ENCODE results near the gene TALDO1. TPM values are rescaled to one million over a fixed set of nuclear protein-coding genes. Genes with fewer than 3 reads are reported as not detected.
A peak's percentile ranks its signal among the peaks of the same experiment; 100 is the strongest.

Gene TALDO1
- total RNA-seq, 1 donor from 2014 or later: 155 TPM

- no peak for FAIRE-seq
- no peak overlapping the region for H3K4me3 ChIP-seq (ENCODE audit: insufficient read depth, low read depth, low read length)
- no peak overlapping the region for H3K9ac ChIP-seq (ENCODE audit: low read length)
- H3K27me3 ChIP-seq (ENCODE audit: insufficient read depth, low read length): peaks cover 2% of the 10 kb centered on the region
- H2AFZ ChIP-seq (ENCODE audit: low read depth, low read length): no peak overlapping the region
- no peaks in the 10 kb centered on the region for H3K36me3 ChIP-seq (ENCODE audit: insufficient read depth, low read length)
- no peak overlapping the region for H3K27ac ChIP-seq (ENCODE audit: low read depth, low read length)
- peak; percentile 78 for DNase-seq (ENCODE audit: low read depth)
- H3K9me3 ChIP-seq (ENCODE audit: insufficient read depth, low read depth, low read length): no peaks in the 10 kb centered on the region
- no peak overlapping the region for H3K4me3 Mint-ChIP-seq (ENCODE audit: unreplicated experiment)
- H3K36me3 Mint-ChIP-seq (ENCODE audit: low read depth, unreplicated experiment): peaks cover 4% of the 10 kb centered on the region
- no peak overlapping the region for H3K27ac Mint-ChIP-seq (ENCODE audit: unreplicated experiment)
- no peaks in the 10 kb centered on the region for H3K79me2 ChIP-seq (ENCODE audit: insufficient read depth, low read length)
- H3K4me2 ChIP-seq (ENCODE audit: low read length): peak overlapping the region; percentile 27
- H3K27me3 Mint-ChIP-seq (ENCODE audit: low read depth, unreplicated experiment): peaks cover 6% of the 10 kb centered on the region
- no peaks in the 10 kb centered on the region for H3K4me1 Mint-ChIP-seq (ENCODE audit: low read depth, unreplicated experiment)
- TF ChIP-seq CTCF (IDR thresholded peaks at IDR 0.05; ENCODE audit: insufficient read depth, low read depth, low read length): peak; percentile 56
- no peak for TF ChIP-seq EZH2 (IDR thresholded peaks at IDR 0.05; ENCODE audit: insufficient read depth, low read length)
- peaks cover 25% of the 10 kb centered on the region for H4K20me1 ChIP-seq (ENCODE audit: insufficient read depth, low read length)
- H3K4me1 ChIP-seq (ENCODE audit: insufficient read depth, low read length): peaks cover 26% of the 10 kb centered on the region
- H3K9me3 Mint-ChIP-seq (ENCODE audit: unreplicated experiment): no peaks in the 10 kb centered on the region
Observed at GRCh38 chr11:727859-728748, 19.2 kb upstream of the TALDO1 start.

GRCh38 chr11:728901-729491 lies 18.3 kb upstream of the TALDO1 start:
- H3K4me2 ChIP-seq (ENCODE audit: low read length): no peak overlapping the region
- H2AFZ ChIP-seq (ENCODE audit: low read depth, low read length): no peak overlapping the region
- H3K9me3 ChIP-seq (ENCODE audit: insufficient read depth, low read depth, low read length): no peaks in the 10 kb centered on the region
- no peak overlapping the region for H3K27ac Mint-ChIP-seq (ENCODE audit: unreplicated experiment)
- H3K27me3 ChIP-seq (ENCODE audit: insufficient read depth, low read length): peaks cover 2% of the 10 kb centered on the region
- DNase-seq (ENCODE audit: low read depth) (no peak), FAIRE-seq (no peak)
- no peaks in the 10 kb centered on the region for H3K4me1 Mint-ChIP-seq (ENCODE audit: low read depth, unreplicated experiment)
- H3K79me2 ChIP-seq (ENCODE audit: insufficient read depth, low read length): no peaks in the 10 kb centered on the region
- no peaks in the 10 kb centered on the region for H3K36me3 Mint-ChIP-seq (ENCODE audit: low read depth, unreplicated experiment)
- H3K9ac ChIP-seq (ENCODE audit: low read length): no peak overlapping the region
- H3K9me3 Mint-ChIP-seq (ENCODE audit: unreplicated experiment): no peaks in the 10 kb centered on the region
- peaks cover 13% of the 10 kb centered on the region for H3K27me3 Mint-ChIP-seq (ENCODE audit: low read depth, unreplicated experiment)
- H3K36me3 ChIP-seq (ENCODE audit: insufficient read depth, low read length): no peaks in the 10 kb centered on the region
- peaks cover 26% of the 10 kb centered on the region for H3K4me1 ChIP-seq (ENCODE audit: insufficient read depth, low read length)
- H3K27ac ChIP-seq (ENCODE audit: low read depth, low read length): no peak overlapping the region
- H4K20me1 ChIP-seq (ENCODE audit: insufficient read depth, low read length): peaks cover 17% of the 10 kb centered on the region
- H3K4me3 ChIP-seq (ENCODE audit: insufficient read depth, low read depth, low read length): no peak overlapping the region
- no peak overlapping the region for H3K4me3 Mint-ChIP-seq (ENCODE audit: unreplicated experiment)
- TF ChIP-seq CTCF (IDR thresholded peaks at IDR 0.05; ENCODE audit: insufficient read depth, low read depth, low read length) (no peak), EZH2 (IDR thresholded peaks at IDR 0.05; ENCODE audit: insufficient read depth, low read length) (no peak)

All from astrocyte (in vitro differentiated cells and primary cell).